Uterus (tissue), 4 donors: ENCODE results near the gene CD47. TPM values are rescaled to one million over a fixed set of nuclear protein-coding genes. Genes with fewer than 3 reads are reported as not detected.

Source experiments
- DNase-seq, 2 donors: peaks; one replicate each; pipeline ENCODE4 v3.0.0-alpha.2; 2019 to 2020
- H3K27ac ChIP-seq, 2 donors: fragments of 200-600 bp; sonication (generic); 1 replicate in 1 of 2; 2 replicates in 1 of 2; pipeline ENCODE4 v1.5.1; 2016 to 2018
- H3K27me3 ChIP-seq, 2 donors: fragments of 200-600 bp; sonication (generic); one replicate each; pipeline ENCODE4 v1.5.1; 2018 to 2019; ENCODE audit warnings: control low read depth in 1 of 2
- H3K36me3 ChIP-seq, 2 donors: fragments of 200-600 bp; sonication (generic); one replicate each; pipeline ENCODE4 v1.5.1; 2019; ENCODE audit warnings: control low read depth in 1 of 2
- H3K4me1 ChIP-seq, 2 donors: fragments of 200-600 bp; sonication (generic); one replicate each; pipeline ENCODE4 v1.5.1; 2018 to 2019; ENCODE audit warnings: control low read depth in 1 of 2
- H3K4me3 ChIP-seq, 2 donors: fragments of 200-600 bp; sonication (generic); 1 replicate in 1 of 2; 2 replicates in 1 of 2; pipeline ENCODE4 v1.5.1; 2018 to 2019; ENCODE audit warnings: mild to moderate bottlenecking in 1 of 2
- H3K9me3 ChIP-seq, 2 donors: fragments of 200-600 bp; sonication (generic); one replicate each; pipeline ENCODE4 v1.5.1; 2019; ENCODE audit warnings: control low read depth in 1 of 2
- POLR2A ChIP-seq, 2 donors: fragments of 450-650 bp; IDR thresholded peaks; one replicate each; pipeline ENCODE4 v1.6.1; 2016; ENCODE audit warnings: antibody characterized with exemption in 2 of 2, mild to moderate bottlenecking in 1 of 2, moderate library complexity in 1 of 2
- intact Hi-C: fragments of 100-400 bp; cut with DNase I; formaldehyde crosslinking; loops from one replicate; pipeline ENCODE4 v1.15.1; 2023; ENCODE audit warnings: low total_unique reads
- total RNA-seq, 4 donors: library from RNA; depleted of rRNA in 3 of 4; stranded (reverse); fragments of >200 nt in 3 of 4; gene quantifications; one replicate each; pipeline versions ENCODE4 v1.1.0 to v1.2.4, GENCODE V29; 2014 to 2023
- TF ChIP-seq, protein P1 (sequence below), 4 experiments: fragments of 200-600 bp in 2 of 4; fragments of 450-650 bp in 2 of 4; sonication (generic) in 2 of 4; IDR thresholded peaks; one replicate each; pipeline ENCODE4 v1.5.1; 2016 to 2019; ENCODE audit warnings: antibody characterized with exemption in 4 of 4, mild to moderate bottlenecking in 2 of 4, moderate library complexity in 1 of 4
- donor health status: DM: yes; HTN: yes; CAD: no.

CD47 gene
- total RNA-seq, 4 donors from 2014 or later = 29.2 to 210 (median 67.1) TPM

DNA sequence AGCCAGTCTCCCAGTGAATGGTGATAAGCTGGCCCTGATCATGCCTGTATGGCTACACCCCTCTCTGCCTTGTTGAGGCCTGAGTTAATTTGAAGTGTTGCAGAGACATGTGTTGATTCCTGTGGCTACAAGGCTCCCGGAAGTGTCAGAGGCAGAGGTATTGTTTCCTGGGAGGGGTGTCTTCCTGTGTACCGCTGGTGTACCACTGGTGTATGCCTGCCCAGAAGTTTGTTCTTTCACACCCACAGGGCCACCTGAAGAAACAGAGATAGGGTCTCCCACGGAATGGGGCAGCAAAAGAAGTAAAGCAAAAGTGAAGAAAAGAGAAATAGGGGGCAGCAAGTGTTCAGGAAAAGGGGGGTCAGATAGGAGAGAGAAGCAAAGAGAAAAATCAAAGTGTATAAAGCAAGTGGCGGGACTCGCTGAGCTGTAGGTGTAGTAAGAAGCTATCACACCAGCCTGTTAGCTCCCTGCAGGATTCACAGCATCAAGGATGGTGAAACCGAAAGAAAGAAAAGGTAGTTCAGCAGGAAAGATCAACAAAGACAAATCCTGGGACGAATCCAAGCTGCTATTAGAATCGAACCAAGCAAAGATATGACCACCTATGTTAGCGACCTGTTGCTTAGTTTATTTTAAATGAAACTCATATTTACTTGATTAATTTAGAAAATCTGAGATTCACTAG, 36.6 kb upstream of the CD47 start:
- intact Hi-C loops = no loop called here
- H3K4me1 ChIP-seq = no peaks in the 10 kb centered on the region
- no peaks in the 10 kb centered on the region for H3K36me3 ChIP-seq
- DNase-seq = no peak
- no peaks in the 10 kb centered on the region for H3K9me3 ChIP-seq
- H3K4me3 ChIP-seq = no peak overlapping the region
- H3K27ac ChIP-seq = no peak overlapping the region
- no peak for TF ChIP-seq POLR2A (IDR thresholded peaks at IDR 0.05)
- TF ChIP-seq, protein P1, sequence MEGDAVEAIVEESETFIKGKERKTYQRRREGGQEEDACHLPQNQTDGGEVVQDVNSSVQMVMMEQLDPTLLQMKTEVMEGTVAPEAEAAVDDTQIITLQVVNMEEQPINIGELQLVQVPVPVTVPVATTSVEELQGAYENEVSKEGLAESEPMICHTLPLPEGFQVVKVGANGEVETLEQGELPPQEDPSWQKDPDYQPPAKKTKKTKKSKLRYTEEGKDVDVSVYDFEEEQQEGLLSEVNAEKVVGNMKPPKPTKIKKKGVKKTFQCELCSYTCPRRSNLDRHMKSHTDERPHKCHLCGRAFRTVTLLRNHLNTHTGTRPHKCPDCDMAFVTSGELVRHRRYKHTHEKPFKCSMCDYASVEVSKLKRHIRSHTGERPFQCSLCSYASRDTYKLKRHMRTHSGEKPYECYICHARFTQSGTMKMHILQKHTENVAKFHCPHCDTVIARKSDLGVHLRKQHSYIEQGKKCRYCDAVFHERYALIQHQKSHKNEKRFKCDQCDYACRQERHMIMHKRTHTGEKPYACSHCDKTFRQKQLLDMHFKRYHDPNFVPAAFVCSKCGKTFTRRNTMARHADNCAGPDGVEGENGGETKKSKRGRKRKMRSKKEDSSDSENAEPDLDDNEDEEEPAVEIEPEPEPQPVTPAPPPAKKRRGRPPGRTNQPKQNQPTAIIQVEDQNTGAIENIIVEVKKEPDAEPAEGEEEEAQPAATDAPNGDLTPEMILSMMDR (IDR thresholded peaks at IDR 0.05) = no peak
- H3K27me3 ChIP-seq = no peaks in the 10 kb centered on the region

DNA sequence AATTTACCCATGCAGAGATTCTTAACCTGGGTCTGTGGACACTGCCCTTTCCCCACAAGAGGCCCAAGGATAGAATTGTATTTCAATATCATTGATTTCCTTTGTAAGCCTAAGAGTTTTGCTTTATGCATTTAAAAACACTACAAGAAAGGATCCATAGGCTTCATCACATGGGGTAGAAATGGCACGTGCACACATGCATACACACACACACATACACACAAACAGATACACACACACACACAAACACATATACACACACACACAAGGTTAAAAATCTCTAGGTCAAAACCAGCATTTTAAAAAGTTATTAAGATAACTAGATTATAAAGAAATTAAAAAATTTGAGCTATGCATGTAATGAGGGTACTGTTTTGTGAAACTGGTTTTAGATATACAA, 35.5 kb upstream of the CD47 start:
- TF ChIP-seq POLR2A (IDR thresholded peaks at IDR 0.05) = no peak
- TF ChIP-seq, protein P1 (IDR thresholded peaks at IDR 0.05) = no peak
- no peaks in the 10 kb centered on the region for H3K27me3 ChIP-seq
- H3K4me1 ChIP-seq = no peaks in the 10 kb centered on the region
- intact Hi-C loops = no loop called here
- no peak overlapping the region for H3K4me3 ChIP-seq
- no peak for DNase-seq
- H3K27ac ChIP-seq = no peak overlapping the region
- H3K36me3 ChIP-seq = no peaks in the 10 kb centered on the region
- H3K9me3 ChIP-seq = no peaks in the 10 kb centered on the region

DNA sequence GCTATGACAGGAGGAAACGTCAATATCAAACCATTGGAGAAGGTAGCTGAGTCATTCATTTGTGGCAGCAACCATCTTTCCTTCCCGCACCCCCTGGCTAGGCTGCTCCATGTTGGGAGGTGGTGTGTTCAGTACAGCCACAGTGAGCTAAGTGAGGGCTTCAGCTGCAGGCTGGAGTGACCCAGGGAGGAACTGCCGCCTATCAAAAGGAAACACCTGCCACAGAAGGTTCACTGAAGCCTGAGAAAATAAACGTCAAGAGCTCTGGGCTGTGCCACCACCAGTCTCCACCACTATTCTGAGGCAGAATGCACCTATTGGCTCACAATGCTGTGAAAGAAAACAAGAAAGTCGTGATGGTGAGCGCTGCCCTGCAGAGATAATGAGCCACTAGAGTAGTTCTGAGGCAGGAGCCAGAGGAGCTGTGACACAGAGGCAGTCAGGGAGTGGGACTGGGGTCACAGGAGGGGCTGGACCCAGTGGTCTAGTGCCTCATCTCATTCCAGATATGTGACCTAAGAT, 34.8 kb upstream of the CD47 start:
- intact Hi-C loops = no loop called here
- TF ChIP-seq POLR2A (IDR thresholded peaks at IDR 0.05) = no peak
- TF ChIP-seq, protein P1 (IDR thresholded peaks at IDR 0.05) = no peak
- DNase-seq = no peak
- no peak overlapping the region for H3K4me3 ChIP-seq
- no peaks in the 10 kb centered on the region for H3K9me3 ChIP-seq
- H3K27me3 ChIP-seq = no peaks in the 10 kb centered on the region
- H3K36me3 ChIP-seq = no peaks in the 10 kb centered on the region
- no peaks in the 10 kb centered on the region for H3K4me1 ChIP-seq
- H3K27ac ChIP-seq = no peak overlapping the region

DNA sequence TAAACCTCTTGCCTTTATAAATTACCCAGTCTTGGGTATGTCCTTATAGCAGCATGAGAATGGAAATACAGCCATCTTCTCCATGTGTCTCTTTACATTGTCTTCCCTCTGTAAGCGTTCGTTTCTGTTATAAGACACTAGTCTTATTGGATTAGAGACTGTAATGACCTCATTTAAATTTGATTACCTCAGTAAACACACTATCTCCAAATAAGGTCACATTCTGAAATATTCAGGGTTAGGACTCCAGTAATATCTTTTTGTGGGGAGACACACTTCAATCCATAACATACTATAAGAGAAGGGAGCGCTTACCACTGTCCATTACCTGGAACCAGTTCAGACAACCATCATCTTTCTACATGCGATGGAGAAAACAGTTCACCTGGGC, 34.3 kb upstream of the CD47 start:
- H3K36me3 ChIP-seq = no peaks in the 10 kb centered on the region
- no peaks in the 10 kb centered on the region for H3K9me3 ChIP-seq
- no peaks in the 10 kb centered on the region for H3K27me3 ChIP-seq
- intact Hi-C loops = no loop called here
- H3K4me3 ChIP-seq = no peak overlapping the region
- no peak for DNase-seq
- H3K4me1 ChIP-seq = no peaks in the 10 kb centered on the region
- no peak overlapping the region for H3K27ac ChIP-seq
- TF ChIP-seq, protein P1 (IDR thresholded peaks at IDR 0.05) = no peak
- no peak for TF ChIP-seq POLR2A (IDR thresholded peaks at IDR 0.05)

DNA sequence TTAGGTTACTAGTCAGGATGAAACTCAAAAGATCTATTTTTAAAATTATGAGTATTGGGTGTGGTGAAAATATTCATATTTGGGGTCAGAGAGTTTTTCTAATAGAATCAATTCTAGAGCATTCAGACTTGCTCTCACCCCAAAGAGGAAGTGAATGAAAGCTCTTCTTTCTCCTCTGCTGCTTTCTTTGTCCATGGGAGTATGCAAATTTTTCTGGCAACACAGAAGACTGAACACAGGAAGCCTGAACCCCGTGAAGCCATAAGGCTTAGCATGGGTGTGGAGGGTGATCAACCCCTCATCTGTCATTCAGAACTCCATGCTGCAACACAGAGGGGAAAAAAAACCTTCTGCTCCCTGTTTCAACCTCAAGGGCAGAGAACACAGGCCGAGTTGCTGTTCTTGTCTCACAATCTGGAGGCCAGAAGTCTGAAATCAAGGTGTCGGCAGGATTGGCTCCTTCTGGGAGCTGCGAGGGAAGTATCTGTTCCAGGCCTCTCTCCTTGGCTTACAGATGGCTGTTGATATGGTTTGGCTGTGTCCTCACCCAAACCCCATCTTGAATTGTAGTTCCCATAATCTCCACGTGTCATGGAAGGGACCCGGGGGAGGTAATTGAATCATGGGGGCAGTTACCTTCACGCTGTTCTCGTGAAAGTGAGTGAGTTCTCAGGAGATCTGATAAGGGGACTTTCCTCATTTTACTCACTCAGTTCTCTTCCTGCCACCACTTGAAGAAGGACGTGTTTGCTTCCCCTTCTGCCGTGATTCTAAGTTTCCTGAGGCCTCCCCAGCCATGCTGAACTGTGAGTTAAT, 33.7 kb upstream of the CD47 start:
- Histone ChIP-seq H3K36me3 (no peaks in the 10 kb centered on the region), H3K9me3 (no peaks in the 10 kb centered on the region), H3K4me1 (no peaks in the 10 kb centered on the region), H3K27me3 (no peaks in the 10 kb centered on the region), H3K4me3 (no peak overlapping the region), H3K27ac (no peak overlapping the region)
- DNase-seq = no peak
- no peak for TF ChIP-seq POLR2A (IDR thresholded peaks at IDR 0.05)
- TF ChIP-seq, protein P1 (IDR thresholded peaks at IDR 0.05) = no peak
- intact Hi-C loops = no loop called here
